Activated T-helper 2 cell treated with anti-CD3 and anti-CD28 coated beads, Interferon-gamma antibody, Interleukin-2, Interleukin-4, amounts not matched to agents 10 μg/mL and 5 μg/mL and 100 μg/mL, durations not matched to agents 14 hours and 24 hours and 36 hours (primary cell): Measurements from ENCODE around the gene PI4KA. TPM values are rescaled to one million over a fixed set of nuclear protein-coding genes. Genes with fewer than 3 reads are reported as not detected.
"Not testable (repeated sequence)": the region's sequence is repeated elsewhere in the genome, so short reads cannot be mapped to it uniquely, and the experiment has no call there.

ENCODE experiments used
- DNase-seq: peaks from one replicate; pipeline ENCODE4 v3.0.0; 2021; ENCODE audit warnings: low spot score
- H3K27ac Mint-ChIP-seq: one replicate; pipeline ENCODE4 v1.8.0; 2021; ENCODE audit warnings: mixed read lengths
- H3K27me3 Mint-ChIP-seq: one replicate; pipeline ENCODE4 v1.8.0; 2021; ENCODE audit warnings: low read depth, mixed read lengths
- H3K36me3 Mint-ChIP-seq: one replicate; pipeline ENCODE4 v1.8.0; 2021; ENCODE audit warnings: low read depth, mixed read lengths
- H3K4me1 Mint-ChIP-seq: one replicate; pipeline ENCODE4 v1.8.0; 2021; ENCODE audit warnings: low read depth, mixed read lengths
- H3K4me3 Mint-ChIP-seq: one replicate; pipeline ENCODE4 v1.8.0; 2021; ENCODE audit warnings: low read depth, mild to moderate bottlenecking, moderate library complexity, mixed read lengths
- H3K9me3 Mint-ChIP-seq: one replicate; pipeline ENCODE4 v1.8.0; 2021; ENCODE audit warnings: mixed read lengths
- intact Hi-C: fragments of 100-400 bp; cut with micrococcal nuclease; formaldehyde crosslinking; loops from one replicate; pipeline ENCODE4 v1.15.1; 2023
- total RNA-seq: library from RNA; stranded (reverse); gene quantifications from 2 replicates; pipeline ENCODE4 v1.2.3, GENCODE V29; 2022

Gene PI4KA
- total RNA-seq, 1 donor from 2014 or later, result 73.4 TPM

GRCh38 chr22:20670457-20671261 is 188.0 kb downstream of the PI4KA start:
- H3K4me1 Mint-ChIP-seq, H3K27ac Mint-ChIP-seq, DNase-seq, H3K4me3 Mint-ChIP-seq, intact Hi-C loops, H3K36me3 Mint-ChIP-seq, H3K9me3 Mint-ChIP-seq: not testable (repeated sequence)
- peaks cover 37% of the 10 kb centered on the region for H3K27me3 Mint-ChIP-seq

- peaks cover 29% of the 10 kb centered on the region for H3K27me3 Mint-ChIP-seq
- H3K9me3 Mint-ChIP-seq, DNase-seq, H3K27ac Mint-ChIP-seq, H3K4me1 Mint-ChIP-seq, intact Hi-C loops, H3K4me3 Mint-ChIP-seq, H3K36me3 Mint-ChIP-seq: not testable (repeated sequence)
Observed at GRCh38 chr22:20669884-20670283, 188.7 kb downstream of the PI4KA start.

- DNase-seq, H3K4me3 Mint-ChIP-seq, H3K36me3 Mint-ChIP-seq, intact Hi-C loops, H3K27ac Mint-ChIP-seq, H3K9me3 Mint-ChIP-seq, H3K4me1 Mint-ChIP-seq: not testable (repeated sequence)
- H3K27me3 Mint-ChIP-seq, result peaks cover 26% of the 10 kb centered on the region
Observed at GRCh38 chr22:20669471-20669870, 189.1 kb downstream of the PI4KA start.

- H3K4me3 Mint-ChIP-seq, H3K36me3 Mint-ChIP-seq, H3K27ac Mint-ChIP-seq, H3K9me3 Mint-ChIP-seq, DNase-seq, H3K4me1 Mint-ChIP-seq, intact Hi-C loops: not testable (repeated sequence)
- peaks cover 22% of the 10 kb centered on the region for H3K27me3 Mint-ChIP-seq
Observed at GRCh38 chr22:20668769-20669168, 189.8 kb downstream of the PI4KA start.

- H3K9me3 Mint-ChIP-seq, H3K4me1 Mint-ChIP-seq, H3K27ac Mint-ChIP-seq, intact Hi-C loops, DNase-seq, H3K4me3 Mint-ChIP-seq, H3K36me3 Mint-ChIP-seq: not testable (repeated sequence)
- peaks cover 19% of the 10 kb centered on the region for H3K27me3 Mint-ChIP-seq
Observed at GRCh38 chr22:20668226-20668625, 190.4 kb downstream of the PI4KA start.

- intact Hi-C loops, H3K27ac Mint-ChIP-seq, H3K4me1 Mint-ChIP-seq, H3K4me3 Mint-ChIP-seq, DNase-seq, H3K9me3 Mint-ChIP-seq, H3K36me3 Mint-ChIP-seq: not testable (repeated sequence)
- peaks cover 19% of the 10 kb centered on the region for H3K27me3 Mint-ChIP-seq
Observed at GRCh38 chr22:20667548-20667947, 191.1 kb downstream of the PI4KA start.

GRCh38 chr22:20666560-20666959 is 192.1 kb downstream of the PI4KA start:
- Mint-ChIP-seq H3K4me3 (no peak overlapping the region), H3K9me3 (peaks cover 7% of the 10 kb centered on the region), H3K36me3 (no peaks in the 10 kb centered on the region), H3K27ac (no peak overlapping the region), H3K4me1 (no peaks in the 10 kb centered on the region), H3K27me3 (peaks cover 20% of the 10 kb centered on the region)
- DNase-seq, result no peak
- intact Hi-C loops, result no loop called here

- no peak for DNase-seq
- no peaks in the 10 kb centered on the region for H3K36me3 Mint-ChIP-seq
- peaks cover 31% of the 10 kb centered on the region for H3K27me3 Mint-ChIP-seq
- H3K27ac Mint-ChIP-seq, result no peak overlapping the region
- no peaks in the 10 kb centered on the region for H3K4me1 Mint-ChIP-seq
- H3K4me3 Mint-ChIP-seq, result no peak overlapping the region
- peaks cover 7% of the 10 kb centered on the region for H3K9me3 Mint-ChIP-seq
- intact Hi-C loops, result no loop called here
Observed at GRCh38 chr22:20664594-20664959, 194.0 kb downstream of the PI4KA start.

- intact Hi-C loops, result no loop called here
Observed at GRCh38 chr22:20663941-20664593, 194.5 kb downstream of the PI4KA start.

GRCh38 chr22:20663137-20663828 is 195.3 kb downstream of the PI4KA start:
- no peaks in the 10 kb centered on the region for H3K36me3 Mint-ChIP-seq
- no peaks in the 10 kb centered on the region for H3K4me1 Mint-ChIP-seq
- no peak overlapping the region for H3K4me3 Mint-ChIP-seq
- peaks cover 44% of the 10 kb centered on the region for H3K27me3 Mint-ChIP-seq
- DNase-seq, result no peak
- peaks cover 7% of the 10 kb centered on the region for H3K9me3 Mint-ChIP-seq
- intact Hi-C loops, result no loop called here
- no peak overlapping the region for H3K27ac Mint-ChIP-seq

More at GRCh38 chr22:20663941-20664593, 194.5 kb downstream of the PI4KA start:
- peaks cover 7% of the 10 kb centered on the region for H3K9me3 Mint-ChIP-seq
- no peaks in the 10 kb centered on the region for H3K36me3 Mint-ChIP-seq
- no peaks in the 10 kb centered on the region for H3K4me1 Mint-ChIP-seq
- no peak overlapping the region for H3K27ac Mint-ChIP-seq
- no peak for DNase-seq
- no peak overlapping the region for H3K4me3 Mint-ChIP-seq
- H3K27me3 Mint-ChIP-seq, result peaks cover 36% of the 10 kb centered on the region

- H3K4me1 Mint-ChIP-seq, H3K4me3 Mint-ChIP-seq, DNase-seq, intact Hi-C loops, H3K9me3 Mint-ChIP-seq, H3K36me3 Mint-ChIP-seq, H3K27ac Mint-ChIP-seq: not testable (repeated sequence)
- peaks cover 50% of the 10 kb centered on the region for H3K27me3 Mint-ChIP-seq
Observed at GRCh38 chr22:20662524-20663036, 196.0 kb downstream of the PI4KA start.

GRCh38 chr22:20661473-20661872 is 197.1 kb downstream of the PI4KA start:
- peaks cover 7% of the 10 kb centered on the region for H3K9me3 Mint-ChIP-seq
- H3K4me3 Mint-ChIP-seq, result no peak overlapping the region
- peaks cover 51% of the 10 kb centered on the region for H3K27me3 Mint-ChIP-seq
- H3K27ac Mint-ChIP-seq, result no peak overlapping the region
- DNase-seq, result no peak
- no peaks in the 10 kb centered on the region for H3K36me3 Mint-ChIP-seq
- intact Hi-C loops, result no loop called here
- no peaks in the 10 kb centered on the region for H3K4me1 Mint-ChIP-seq
